ENCODE results near the gene PHF1. TPM values are rescaled to one million over a fixed set of nuclear protein-coding genes. Genes with fewer than 3 reads are reported as not detected.

Gene PHF1
- total RNA-seq, 3 donors from 2014 or later = 72.8 to 82.8 (median 77.3) TPM

DNA sequence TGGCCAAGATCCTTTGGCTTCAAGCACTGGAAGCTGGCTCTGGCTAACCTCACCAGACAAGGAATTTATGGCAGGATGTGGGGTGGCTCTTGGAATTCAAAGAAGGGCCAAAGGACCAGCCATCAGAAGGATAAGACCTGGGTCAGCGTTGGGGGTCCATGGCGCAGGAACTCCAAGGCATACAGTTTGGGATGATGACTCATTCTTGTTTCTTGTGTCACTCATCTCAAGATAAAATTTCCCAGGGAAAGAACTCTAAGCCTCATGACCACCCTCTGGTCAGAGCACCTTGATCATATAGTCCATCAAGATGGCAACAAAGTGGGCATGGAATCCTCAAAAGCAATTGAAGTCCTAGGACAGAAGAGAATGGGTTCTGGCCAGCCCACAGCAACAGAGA lies 48.4 kb downstream of the PHF1 start:
- no peaks in the 10 kb centered on the region for H3K9me3 ChIP-seq
- H3K36me3 ChIP-seq = no peaks in the 10 kb centered on the region
- H3K27ac ChIP-seq = no peak overlapping the region
- TF ChIP-seq, protein P1, sequence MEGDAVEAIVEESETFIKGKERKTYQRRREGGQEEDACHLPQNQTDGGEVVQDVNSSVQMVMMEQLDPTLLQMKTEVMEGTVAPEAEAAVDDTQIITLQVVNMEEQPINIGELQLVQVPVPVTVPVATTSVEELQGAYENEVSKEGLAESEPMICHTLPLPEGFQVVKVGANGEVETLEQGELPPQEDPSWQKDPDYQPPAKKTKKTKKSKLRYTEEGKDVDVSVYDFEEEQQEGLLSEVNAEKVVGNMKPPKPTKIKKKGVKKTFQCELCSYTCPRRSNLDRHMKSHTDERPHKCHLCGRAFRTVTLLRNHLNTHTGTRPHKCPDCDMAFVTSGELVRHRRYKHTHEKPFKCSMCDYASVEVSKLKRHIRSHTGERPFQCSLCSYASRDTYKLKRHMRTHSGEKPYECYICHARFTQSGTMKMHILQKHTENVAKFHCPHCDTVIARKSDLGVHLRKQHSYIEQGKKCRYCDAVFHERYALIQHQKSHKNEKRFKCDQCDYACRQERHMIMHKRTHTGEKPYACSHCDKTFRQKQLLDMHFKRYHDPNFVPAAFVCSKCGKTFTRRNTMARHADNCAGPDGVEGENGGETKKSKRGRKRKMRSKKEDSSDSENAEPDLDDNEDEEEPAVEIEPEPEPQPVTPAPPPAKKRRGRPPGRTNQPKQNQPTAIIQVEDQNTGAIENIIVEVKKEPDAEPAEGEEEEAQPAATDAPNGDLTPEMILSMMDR (IDR thresholded peaks at IDR 0.05) = no peak
- TF ChIP-seq POLR2A (IDR thresholded peaks at IDR 0.05) = no peak
- TF ChIP-seq POLR2AphosphoS5 (IDR thresholded peaks at IDR 0.05) = no peak
- no peak for DNase-seq (ENCODE audit: low spot score in 2 of 2)
- H3K4me1 ChIP-seq = peaks cover 0 to 6% of the 10 kb centered on the region in 2 donors
- intact Hi-C loops (cut with DNase I; ENCODE audit: low total_unique reads) = no loop called here
- no peaks in the 10 kb centered on the region for H3K27me3 ChIP-seq
- H3K4me3 ChIP-seq = no peak overlapping the region

Other genes starting within 250 kb of the PHF1 start
- gene COL11A2, start 218.5 kb upstream of the PHF1 start, total RNA-seq = 1 to 10 TPM in 1 of 3 donors, under 1 TPM in 2; 0.32 to 1.0 (median 0.98) TPM
- gene RXRB, start 210.3 kb upstream of the PHF1 start, total RNA-seq = 10 to 100 TPM; 27.4 to 39.1 (median 27.5) TPM
- 10 to 100 TPM; 55.0 to 79.3 (median 74.1) TPM for gene SLC39A7, start 210.1 kb upstream of the PHF1 start, total RNA-seq
- 10 to 100 TPM; 17.0 to 33.8 (median 18.4) TPM for gene HSD17B8, start 206.4 kb upstream of the PHF1 start, total RNA-seq
- gene RING1, start 202.5 kb upstream of the PHF1 start, total RNA-seq = 10 to 100 TPM; 11.8 to 20.6 (median 19.5) TPM
- gene VPS52, start 139.1 kb upstream of the PHF1 start, total RNA-seq = 10 to 100 TPM; 29.4 to 55.6 (median 44.2) TPM
- gene RPS18, start 138.9 kb upstream of the PHF1 start, total RNA-seq = 1,000 to 10,000 TPM; 3,121 to 5,317 (median 4,287) TPM
- gene B3GALT4, start 133.9 kb upstream of the PHF1 start, total RNA-seq = 10 to 100 TPM in 2 of 3 donors, 1 to 10 TPM in 1; 8.2 to 15.0 (median 11.1) TPM
- gene WDR46, start 121.8 kb upstream of the PHF1 start, total RNA-seq = 10 to 100 TPM; 48.2 to 75.1 (median 58.8) TPM
- gene PFDN6, start 121.4 kb upstream of the PHF1 start, total RNA-seq = 10 to 100 TPM; 23.3 to 28.6 (median 26.9) TPM
- gene RGL2, start 112.1 kb upstream of the PHF1 start, total RNA-seq = 100 to 1,000 TPM in 2 of 3 donors, 10 to 100 TPM in 1; 38.9 to 151 (median 103) TPM
- 10 to 100 TPM; 38.6 to 67.8 (median 43.6) TPM for gene TAPBP, start 96.9 kb upstream of the PHF1 start, total RNA-seq
- gene ZBTB22, start 93.3 kb upstream of the PHF1 start, total RNA-seq = 10 to 100 TPM; 12.6 to 27.2 (median 18.7) TPM
- 10 to 100 TPM; 39.0 to 56.3 (median 39.8) TPM for gene DAXX, start 88.1 kb upstream of the PHF1 start, total RNA-seq
- gene KIFC1, start 19.2 kb upstream of the PHF1 start, total RNA-seq = 1 to 10 TPM; 2.0 to 3.8 (median 3.2) TPM
- gene CUTA, start 7.1 kb downstream of the PHF1 start, total RNA-seq = 100 to 1,000 TPM in 2 of 3 donors, 10 to 100 TPM in 1; 81.3 to 123 (median 111) TPM
- gene SYNGAP1, start 9.1 kb downstream of the PHF1 start, total RNA-seq = 10 to 100 TPM in 2 of 3 donors, 1 to 10 TPM in 1; 6.1 to 12.5 (median 10.7) TPM
- 1 to 10 TPM; 1.9 to 5.1 (median 3.6) TPM for gene ZBTB9, start 43.6 kb downstream of the PHF1 start, total RNA-seq
- 10 to 100 TPM in 1 of 3 donors, 1 to 10 TPM in 2; 6.7 to 11.1 (median 7.0) TPM for gene BAK1, start 169.3 kb downstream of the PHF1 start, total RNA-seq
- gene ITPR3, start 210.3 kb downstream of the PHF1 start, total RNA-seq = 10 to 100 TPM; 18.4 to 40.0 (median 27.7) TPM